Stomach (tissue), 4 donors: ENCODE data around the gene ACACA.

Experiments
- EP300 ChIP-seq: sonication (generic); formaldehyde crosslinking; IDR thresholded peaks from one replicate; pipeline ENCODE4 v1.6.1; 2017; ENCODE audit warnings: antibody characterized with exemption
- POLR2A ChIP-seq, 4 donors: fragments of 450-650 bp; IDR thresholded peaks; one replicate each; pipeline ENCODE4 v1.6.1; 2016; ENCODE audit warnings: antibody characterized with exemption in 4 of 4, control low read depth in 2 of 4, mild to moderate bottlenecking in 1 of 4, moderate library complexity in 1 of 4
- POLR2AphosphoS5 ChIP-seq, 3 donors: sonication (generic); formaldehyde crosslinking; IDR thresholded peaks; one replicate each; pipeline ENCODE4 v1.6.1; 2016; ENCODE audit warnings: antibody characterized with exemption in 3 of 3
- TF ChIP-seq, protein P1 (sequence below), 7 experiments: fragments of 450-650 bp in 4 of 7; fragments of 200-600 bp in 3 of 7; sonication (generic) in 3 of 7; IDR thresholded peaks; one replicate each; pipeline ENCODE4 v1.5.1; 2016 to 2019; ENCODE audit warnings: antibody characterized with exemption in 7 of 7, control low read depth in 2 of 7, mild to moderate bottlenecking in 1 of 7

- TF ChIP-seq POLR2AphosphoS5 (IDR thresholded peaks at IDR 0.05) (no peak), POLR2A (IDR thresholded peaks at IDR 0.05) (no peak), EP300 (no peak)
- TF ChIP-seq, protein P1, sequence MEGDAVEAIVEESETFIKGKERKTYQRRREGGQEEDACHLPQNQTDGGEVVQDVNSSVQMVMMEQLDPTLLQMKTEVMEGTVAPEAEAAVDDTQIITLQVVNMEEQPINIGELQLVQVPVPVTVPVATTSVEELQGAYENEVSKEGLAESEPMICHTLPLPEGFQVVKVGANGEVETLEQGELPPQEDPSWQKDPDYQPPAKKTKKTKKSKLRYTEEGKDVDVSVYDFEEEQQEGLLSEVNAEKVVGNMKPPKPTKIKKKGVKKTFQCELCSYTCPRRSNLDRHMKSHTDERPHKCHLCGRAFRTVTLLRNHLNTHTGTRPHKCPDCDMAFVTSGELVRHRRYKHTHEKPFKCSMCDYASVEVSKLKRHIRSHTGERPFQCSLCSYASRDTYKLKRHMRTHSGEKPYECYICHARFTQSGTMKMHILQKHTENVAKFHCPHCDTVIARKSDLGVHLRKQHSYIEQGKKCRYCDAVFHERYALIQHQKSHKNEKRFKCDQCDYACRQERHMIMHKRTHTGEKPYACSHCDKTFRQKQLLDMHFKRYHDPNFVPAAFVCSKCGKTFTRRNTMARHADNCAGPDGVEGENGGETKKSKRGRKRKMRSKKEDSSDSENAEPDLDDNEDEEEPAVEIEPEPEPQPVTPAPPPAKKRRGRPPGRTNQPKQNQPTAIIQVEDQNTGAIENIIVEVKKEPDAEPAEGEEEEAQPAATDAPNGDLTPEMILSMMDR (IDR thresholded peaks at IDR 0.05): no peak
These were observed 361.2 kb downstream of the ACACA start for GRCh38 chr17:37045351-37045922.
